WTC11 (cell line): ENCODE results near the gene GRID2. TPM values are rescaled to one million over a fixed set of nuclear protein-coding genes. Genes with fewer than 3 reads are reported as not detected.

Experiments used
- ATAC-seq: fragments of 200-7000 bp; cut with Tn5 transposase; 2 replicates; pipeline ENCODE4 v1.10.0; 2021; ENCODE audit warnings: mild to moderate bottlenecking, moderate library complexity
- CTCF ChIA-PET: fragments of 300-600 bp; sonication (Branson Sonifier 250); formaldehyde crosslinking; loops from one replicate; lab custom pipeline; 2021; ENCODE audit warnings: antibody characterized with exemption; lab: Charles Lee
- POLR2A ChIA-PET: fragments of 350-600 bp; sonication (Branson Sonifier 250); formaldehyde crosslinking; loops from one replicate; lab custom pipeline; 2021; ENCODE audit warnings: antibody characterized with exemption; lab: Charles Lee
- DNase-seq: peaks from one replicate; pipeline ENCODE4 v3.0.0; 2021; ENCODE audit warnings: low spot score
- H3K27ac Mint-ChIP-seq: 2 replicates; pipeline ENCODE4 v1.8.0; 2021; ENCODE audit warnings: mixed read lengths
- H3K27me3 Mint-ChIP-seq: 2 replicates; pipeline ENCODE4 v1.8.0; 2021; ENCODE audit warnings: low read depth, mild to moderate bottlenecking, moderate library complexity, mixed read lengths
- H3K36me3 Mint-ChIP-seq: 2 replicates; pipeline ENCODE4 v1.8.0; 2021; ENCODE audit warnings: mixed read lengths
- H3K4me1 Mint-ChIP-seq: 2 replicates; pipeline ENCODE4 v1.8.0; 2022; ENCODE audit warnings: mixed read lengths
- H3K4me3 Mint-ChIP-seq: 2 replicates; pipeline ENCODE4 v1.8.0; 2021; ENCODE audit warnings: mild to moderate bottlenecking, moderate library complexity, mixed read lengths
- H3K9me3 Mint-ChIP-seq: 2 replicates; pipeline ENCODE4 v1.8.0; 2021; ENCODE audit warnings: mixed read lengths
- CREB1 ChIP-seq: sonication (generic); formaldehyde crosslinking; IDR thresholded peaks from 2 replicates; pipeline ENCODE4 v1.8.0; 2023; ENCODE audit warnings: mild to moderate bottlenecking, missing genetic modification reagents
- EMX1 ChIP-seq: fragments of 250-450 bp; sonication (Bioruptor Pico); IDR thresholded peaks from 2 replicates; pipeline ENCODE4 v1.8.0; 2021; ENCODE audit warnings: mild to moderate bottlenecking
- ESRRA ChIP-seq: sonication (generic); formaldehyde crosslinking; IDR thresholded peaks from 2 replicates; pipeline ENCODE4 v1.8.1; 2022; ENCODE audit warnings: mild to moderate bottlenecking, missing genetic modification reagents, borderline replicate concordance
- ETV6 ChIP-seq: sonication (generic); formaldehyde crosslinking; IDR thresholded peaks from 2 replicates; pipeline ENCODE4 v1.8.1; 2022; ENCODE audit warnings: mild to moderate bottlenecking, missing genetic modification reagents
- FOXK1 ChIP-seq: sonication (generic); formaldehyde crosslinking; IDR thresholded peaks from 2 replicates; pipeline ENCODE4 v1.8.0; 2022; ENCODE audit warnings: mild to moderate bottlenecking, moderate library complexity, missing genetic modification reagents
- GTF2I ChIP-seq: fragments of 250-450 bp; sonication (Bioruptor Pico); conservative IDR thresholded peaks from 2 replicates; pipeline ENCODE4 v1.4.0; 2021; ENCODE audit warnings: mild to moderate bottlenecking
- JAZF1 ChIP-seq: fragments of 250-450 bp; sonication (Bioruptor Pico); IDR thresholded peaks from 2 replicates; pipeline ENCODE4 v1.9.0; 2021; ENCODE audit warnings: moderate library complexity, mild to moderate bottlenecking, inconsistent platforms
- KAT7 ChIP-seq: sonication (generic); formaldehyde crosslinking; IDR thresholded peaks from 2 replicates; pipeline ENCODE4 v1.8.1; 2023; ENCODE audit warnings: missing genetic modification reagents, mild to moderate bottlenecking, borderline replicate concordance
- NFATC4 ChIP-seq: fragments of 250-450 bp; sonication (Bioruptor Pico); IDR thresholded peaks from 2 replicates; pipeline ENCODE4 v1.9.0; 2021; ENCODE audit warnings: mild to moderate bottlenecking
- NFYB ChIP-seq: sonication (generic); formaldehyde crosslinking; conservative IDR thresholded peaks from 2 replicates; pipeline ENCODE4 v1.8.0; 2022; ENCODE audit warnings: low read depth, missing genetic modification reagents
- RELA ChIP-seq: sonication (generic); formaldehyde crosslinking; IDR thresholded peaks from 2 replicates; pipeline ENCODE4 v1.8.1; 2022; ENCODE audit warnings: missing genetic modification reagents, mild to moderate bottlenecking, borderline replicate concordance
- SMAD3 ChIP-seq: sonication (generic); formaldehyde crosslinking; IDR thresholded peaks from 2 replicates; pipeline ENCODE4 v1.8.0; 2022; ENCODE audit warnings: missing genetic modification reagents, mild to moderate bottlenecking, borderline replicate concordance
- TEAD1 ChIP-seq: sonication (generic); formaldehyde crosslinking; IDR thresholded peaks from 2 replicates; pipeline ENCODE4 v1.8.0; 2022; ENCODE audit warnings: mild to moderate bottlenecking, missing genetic modification reagents
- ZBTB21 ChIP-seq: sonication (generic); formaldehyde crosslinking; IDR thresholded peaks from 2 replicates; pipeline ENCODE4 v1.8.1; 2023; ENCODE audit warnings: mild to moderate bottlenecking, missing genetic modification reagents, borderline replicate concordance
- ZNF232 ChIP-seq: sonication (generic); formaldehyde crosslinking; IDR thresholded peaks from 2 replicates; pipeline ENCODE4 v1.8.0; 2022; ENCODE audit warnings: mild to moderate bottlenecking, missing genetic modification reagents
- ZNF263 ChIP-seq: sonication (generic); formaldehyde crosslinking; IDR thresholded peaks from 2 replicates; pipeline ENCODE4 v1.8.1; 2022; ENCODE audit warnings: low read depth, mild to moderate bottlenecking, moderate library complexity, missing genetic modification reagents
- total RNA-seq: library from RNA; stranded (reverse); gene quantifications from 3 replicates; pipeline ENCODE4 v1.2.3, GENCODE V29; 2021
- TF ChIP-seq, protein P1 (sequence below): fragments of 250-450 bp; sonication (Bioruptor Pico); IDR thresholded peaks from 2 replicates; pipeline ENCODE4 v1.9.0; 2021; ENCODE audit warnings: mild to moderate bottlenecking
- TF ChIP-seq, protein P2 (sequence below): fragments of 250-450 bp; sonication (Bioruptor Pico); IDR thresholded peaks from 2 replicates; pipeline ENCODE4 v2.1.2; 2022; ENCODE audit warnings: mild to moderate bottlenecking, moderate library complexity
- TF ChIP-seq, protein P3 (sequence below): fragments of 250-450 bp; sonication (Bioruptor Pico); IDR thresholded peaks from 2 replicates; pipeline ENCODE4 v1.9.0; 2021; ENCODE audit warnings: moderate library complexity, mild to moderate bottlenecking, inconsistent platforms, borderline replicate concordance
- TF ChIP-seq, protein P4 (sequence below): sonication (generic); formaldehyde crosslinking; IDR thresholded peaks from 2 replicates; pipeline ENCODE4 v1.8.0; 2022; ENCODE audit warnings: mild to moderate bottlenecking, missing genetic modification reagents
- TF ChIP-seq, protein P5 (sequence below): fragments of 200-600 bp; IDR thresholded peaks from 2 replicates; pipeline ENCODE4 v1.8.0; 2022; ENCODE audit warnings: antibody characterized with exemption
- TF ChIP-seq, protein P6 (sequence below): sonication (generic); formaldehyde crosslinking; IDR thresholded peaks from 2 replicates; pipeline ENCODE4 v1.8.1; 2022; ENCODE audit warnings: mild to moderate bottlenecking, moderate library complexity, missing genetic modification reagents

The GRID2 gene
- total RNA-seq, 1 experiment from 2014 or later: 26.8 TPM

DNA sequence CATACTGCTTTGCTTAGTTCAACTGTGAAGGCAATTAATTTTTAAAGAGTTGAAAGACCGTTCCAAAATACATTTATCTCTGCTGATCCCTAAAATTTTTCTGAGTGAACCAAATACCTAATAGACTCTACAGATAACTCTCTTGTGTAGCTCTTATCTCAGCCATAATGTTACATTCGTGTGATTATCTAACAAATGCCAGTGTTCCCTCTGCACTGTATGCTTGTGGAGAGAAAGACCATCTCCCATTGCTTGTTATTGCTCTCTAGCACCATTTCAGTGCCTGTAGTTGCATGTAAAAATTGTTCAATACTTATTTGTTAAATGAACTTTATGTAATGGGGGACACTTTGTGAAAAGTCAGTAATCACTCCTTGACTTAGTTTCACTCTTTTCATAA lies 1443.5 kb downstream of the GRID2 start:
- Mint-ChIP-seq H3K27ac (no peak overlapping the region), H3K4me1 (peaks cover 15% of the 10 kb centered on the region), H3K27me3 (no peaks in the 10 kb centered on the region), H3K9me3 (peaks cover 4% of the 10 kb centered on the region), H3K4me3 (no peak overlapping the region), H3K36me3 (no peaks in the 10 kb centered on the region)
- TF ChIP-seq NFATC4 (CRISPR knock-in tag): no peak
- no peak for TF ChIP-seq ZBTB21 (CRISPR knock-in tag)
- no peak for TF ChIP-seq ZNF232
- no peak for TF ChIP-seq EMX1 (CRISPR knock-in tag)
- TF ChIP-seq JAZF1 (CRISPR knock-in tag): no peak
- DNase-seq (no peak), ATAC-seq (no peak)
- ChIA-PET POLR2A (no interaction called here), CTCF (no interaction called here)

DNA sequence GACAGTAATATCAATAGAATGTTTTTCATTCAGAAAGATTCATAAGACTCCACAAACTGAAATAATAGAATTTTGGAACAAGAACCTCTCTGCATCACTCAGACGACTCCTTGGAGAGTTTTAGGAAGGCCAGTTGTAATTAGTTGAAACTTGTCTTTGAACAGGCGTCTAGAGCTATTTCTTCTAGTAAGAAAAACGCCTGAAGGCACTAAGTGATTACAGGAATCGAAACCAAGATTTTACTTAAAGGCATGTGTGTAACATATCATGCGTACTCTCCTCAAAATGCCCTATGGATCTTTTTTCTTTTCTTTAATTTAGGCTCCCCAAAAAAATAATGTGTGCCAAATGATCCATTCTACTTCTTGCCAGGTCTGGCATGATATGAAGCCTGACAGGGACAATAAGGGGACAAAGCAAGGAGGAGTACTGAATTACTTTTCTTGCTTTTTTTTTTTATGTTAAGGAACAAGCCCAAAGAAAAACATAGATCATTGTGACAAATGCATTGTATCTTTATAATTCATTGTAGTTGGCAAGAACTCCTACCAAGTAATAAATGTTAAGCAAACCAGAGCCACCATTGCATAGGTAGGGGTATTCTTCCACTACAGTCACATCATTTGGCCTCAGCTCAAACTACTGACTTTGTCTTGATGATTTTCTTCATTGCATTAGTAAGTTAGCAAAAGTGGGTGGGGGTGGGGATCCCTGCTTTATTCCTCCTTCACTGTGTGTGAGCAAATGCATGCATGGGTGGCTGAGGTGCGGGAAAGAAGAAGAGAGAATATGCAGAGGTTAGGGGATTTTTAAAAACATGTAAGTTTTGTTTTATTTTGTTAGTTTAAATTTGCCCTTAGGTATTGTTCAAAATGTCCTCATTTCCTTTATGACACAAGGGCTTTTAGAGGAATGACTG lies 1444.9 kb downstream of the GRID2 start:
- no peak overlapping the region for H3K4me3 Mint-ChIP-seq
- POLR2A ChIA-PET: no interaction called here
- peaks cover 15% of the 10 kb centered on the region for H3K4me1 Mint-ChIP-seq
- H3K27me3 Mint-ChIP-seq: no peaks in the 10 kb centered on the region
- ATAC-seq (no peak), DNase-seq (no peak)
- CTCF ChIA-PET: interaction anchor here (0.6 kb wide), 1 partner anchor 329 kb away, joined by 3 read pairs; no protein-coding TSS in a partner anchor
- H3K27ac Mint-ChIP-seq: no peak overlapping the region
- H3K36me3 Mint-ChIP-seq: no peaks in the 10 kb centered on the region
- no peaks in the 10 kb centered on the region for H3K9me3 Mint-ChIP-seq
- TF ChIP-seq FOXK1: no peak
- TF ChIP-seq GTF2I (CRISPR knock-in tag): no peak
- TF ChIP-seq, protein P1, sequence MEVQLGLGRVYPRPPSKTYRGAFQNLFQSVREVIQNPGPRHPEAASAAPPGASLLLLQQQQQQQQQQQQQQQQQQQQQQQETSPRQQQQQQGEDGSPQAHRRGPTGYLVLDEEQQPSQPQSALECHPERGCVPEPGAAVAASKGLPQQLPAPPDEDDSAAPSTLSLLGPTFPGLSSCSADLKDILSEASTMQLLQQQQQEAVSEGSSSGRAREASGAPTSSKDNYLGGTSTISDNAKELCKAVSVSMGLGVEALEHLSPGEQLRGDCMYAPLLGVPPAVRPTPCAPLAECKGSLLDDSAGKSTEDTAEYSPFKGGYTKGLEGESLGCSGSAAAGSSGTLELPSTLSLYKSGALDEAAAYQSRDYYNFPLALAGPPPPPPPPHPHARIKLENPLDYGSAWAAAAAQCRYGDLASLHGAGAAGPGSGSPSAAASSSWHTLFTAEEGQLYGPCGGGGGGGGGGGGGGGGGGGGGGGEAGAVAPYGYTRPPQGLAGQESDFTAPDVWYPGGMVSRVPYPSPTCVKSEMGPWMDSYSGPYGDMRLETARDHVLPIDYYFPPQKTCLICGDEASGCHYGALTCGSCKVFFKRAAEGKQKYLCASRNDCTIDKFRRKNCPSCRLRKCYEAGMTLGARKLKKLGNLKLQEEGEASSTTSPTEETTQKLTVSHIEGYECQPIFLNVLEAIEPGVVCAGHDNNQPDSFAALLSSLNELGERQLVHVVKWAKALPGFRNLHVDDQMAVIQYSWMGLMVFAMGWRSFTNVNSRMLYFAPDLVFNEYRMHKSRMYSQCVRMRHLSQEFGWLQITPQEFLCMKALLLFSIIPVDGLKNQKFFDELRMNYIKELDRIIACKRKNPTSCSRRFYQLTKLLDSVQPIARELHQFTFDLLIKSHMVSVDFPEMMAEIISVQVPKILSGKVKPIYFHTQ (CRISPR knock-in tag): no peak
- no peak for TF ChIP-seq ESRRA (CRISPR knock-in tag)
- TF ChIP-seq CREB1 (CRISPR knock-in tag): no peak
- no peak for TF ChIP-seq TEAD1 (CRISPR knock-in tag)
- TF ChIP-seq, protein P2, sequence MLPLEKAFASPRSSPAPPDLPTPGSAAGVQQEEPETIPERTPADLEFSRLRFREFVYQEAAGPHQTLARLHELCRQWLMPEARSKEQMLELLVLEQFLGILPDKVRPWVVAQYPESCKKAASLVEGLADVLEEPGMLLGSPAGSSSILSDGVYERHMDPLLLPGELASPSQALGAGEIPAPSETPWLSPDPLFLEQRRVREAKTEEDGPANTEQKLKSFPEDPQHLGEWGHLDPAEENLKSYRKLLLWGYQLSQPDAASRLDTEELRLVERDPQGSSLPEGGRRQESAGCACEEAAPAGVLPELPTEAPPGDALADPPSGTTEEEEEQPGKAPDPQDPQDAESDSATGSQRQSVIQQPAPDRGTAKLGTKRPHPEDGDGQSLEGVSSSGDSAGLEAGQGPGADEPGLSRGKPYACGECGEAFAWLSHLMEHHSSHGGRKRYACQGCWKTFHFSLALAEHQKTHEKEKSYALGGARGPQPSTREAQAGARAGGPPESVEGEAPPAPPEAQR (CRISPR knock-in tag): no peak
- no peak for TF ChIP-seq SMAD3 (CRISPR knock-in tag)
- no peak for TF ChIP-seq KAT7
- TF ChIP-seq, protein P3, sequence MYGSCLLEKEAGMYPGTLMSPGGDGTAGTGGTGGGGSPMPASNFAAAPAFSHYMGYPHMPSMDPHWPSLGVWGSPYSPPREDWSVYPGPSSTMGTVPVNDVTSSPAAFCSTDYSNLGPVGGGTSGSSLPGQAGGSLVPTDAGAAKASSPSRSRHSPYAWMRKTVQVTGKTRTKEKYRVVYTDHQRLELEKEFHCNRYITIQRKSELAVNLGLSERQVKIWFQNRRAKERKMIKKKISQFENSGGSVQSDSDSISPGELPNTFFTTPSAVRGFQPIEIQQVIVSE: no peak
- TF ChIP-seq, protein P4, sequence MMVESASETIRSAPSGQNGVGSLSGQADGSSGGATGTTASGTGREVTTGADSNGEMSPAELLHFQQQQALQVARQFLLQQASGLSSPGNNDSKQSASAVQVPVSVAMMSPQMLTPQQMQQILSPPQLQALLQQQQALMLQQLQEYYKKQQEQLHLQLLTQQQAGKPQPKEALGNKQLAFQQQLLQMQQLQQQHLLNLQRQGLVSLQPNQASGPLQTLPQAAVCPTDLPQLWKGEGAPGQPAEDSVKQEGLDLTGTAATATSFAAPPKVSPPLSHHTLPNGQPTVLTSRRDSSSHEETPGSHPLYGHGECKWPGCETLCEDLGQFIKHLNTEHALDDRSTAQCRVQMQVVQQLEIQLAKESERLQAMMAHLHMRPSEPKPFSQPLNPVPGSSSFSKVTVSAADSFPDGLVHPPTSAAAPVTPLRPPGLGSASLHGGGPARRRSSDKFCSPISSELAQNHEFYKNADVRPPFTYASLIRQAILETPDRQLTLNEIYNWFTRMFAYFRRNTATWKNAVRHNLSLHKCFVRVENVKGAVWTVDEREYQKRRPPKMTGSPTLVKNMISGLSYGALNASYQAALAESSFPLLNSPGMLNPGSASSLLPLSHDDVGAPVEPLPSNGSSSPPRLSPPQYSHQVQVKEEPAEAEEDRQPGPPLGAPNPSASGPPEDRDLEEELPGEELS (CRISPR knock-in tag): no peak
- TF ChIP-seq ZNF263 (CRISPR knock-in tag): no peak
- TF ChIP-seq, protein P5, sequence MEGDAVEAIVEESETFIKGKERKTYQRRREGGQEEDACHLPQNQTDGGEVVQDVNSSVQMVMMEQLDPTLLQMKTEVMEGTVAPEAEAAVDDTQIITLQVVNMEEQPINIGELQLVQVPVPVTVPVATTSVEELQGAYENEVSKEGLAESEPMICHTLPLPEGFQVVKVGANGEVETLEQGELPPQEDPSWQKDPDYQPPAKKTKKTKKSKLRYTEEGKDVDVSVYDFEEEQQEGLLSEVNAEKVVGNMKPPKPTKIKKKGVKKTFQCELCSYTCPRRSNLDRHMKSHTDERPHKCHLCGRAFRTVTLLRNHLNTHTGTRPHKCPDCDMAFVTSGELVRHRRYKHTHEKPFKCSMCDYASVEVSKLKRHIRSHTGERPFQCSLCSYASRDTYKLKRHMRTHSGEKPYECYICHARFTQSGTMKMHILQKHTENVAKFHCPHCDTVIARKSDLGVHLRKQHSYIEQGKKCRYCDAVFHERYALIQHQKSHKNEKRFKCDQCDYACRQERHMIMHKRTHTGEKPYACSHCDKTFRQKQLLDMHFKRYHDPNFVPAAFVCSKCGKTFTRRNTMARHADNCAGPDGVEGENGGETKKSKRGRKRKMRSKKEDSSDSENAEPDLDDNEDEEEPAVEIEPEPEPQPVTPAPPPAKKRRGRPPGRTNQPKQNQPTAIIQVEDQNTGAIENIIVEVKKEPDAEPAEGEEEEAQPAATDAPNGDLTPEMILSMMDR: no peak
- TF ChIP-seq JAZF1 (CRISPR knock-in tag): no peak
- TF ChIP-seq ETV6 (CRISPR knock-in tag): no peak
- no peak for TF ChIP-seq ZNF232
- TF ChIP-seq, protein P6, sequence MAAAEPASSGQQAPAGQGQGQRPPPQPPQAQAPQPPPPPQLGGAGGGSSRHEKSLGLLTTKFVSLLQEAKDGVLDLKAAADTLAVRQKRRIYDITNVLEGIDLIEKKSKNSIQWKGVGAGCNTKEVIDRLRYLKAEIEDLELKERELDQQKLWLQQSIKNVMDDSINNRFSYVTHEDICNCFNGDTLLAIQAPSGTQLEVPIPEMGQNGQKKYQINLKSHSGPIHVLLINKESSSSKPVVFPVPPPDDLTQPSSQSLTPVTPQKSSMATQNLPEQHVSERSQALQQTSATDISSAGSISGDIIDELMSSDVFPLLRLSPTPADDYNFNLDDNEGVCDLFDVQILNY (CRISPR knock-in tag): no peak
- no peak for TF ChIP-seq RELA
- TF ChIP-seq NFYB: no peak
